HG02840 (cell line): Measurements from ENCODE around the gene SHKBP1.

ENCODE experiments used
- ATAC-seq: cut with Tn5 transposase; IDR thresholded peaks from one replicate; pipeline ENCODE4 v1.9.1; 2021; ENCODE audit warnings: mild to moderate bottlenecking, moderate library complexity, moderate number of reproducible peaks; ENCODE audit not compliant: unreplicated experiment, low FRiP score

SHKBP1 gene

GRCh38 chr19:40632311-40633036 is 55.8 kb downstream of the SHKBP1 start:
- ATAC-seq = no peak

- ATAC-seq = no peak
These were observed 56.5 kb downstream of the SHKBP1 start for GRCh38 chr19:40633207-40633606.

GRCh38 chr19:40638327-40638726 is 61.7 kb downstream of the SHKBP1 start:
- ATAC-seq = no peak

GRCh38 chr19:40639638-40639982 is 62.9 kb downstream of the SHKBP1 start:
- ATAC-seq = no peak

GRCh38 chr19:40640744-40641143 is 64.1 kb downstream of the SHKBP1 start:
- no peak for ATAC-seq
